SK-N-DZ (cell line): ENCODE measurements around the gene MSL3B.
"Not testable (repeated sequence)": the region's sequence is repeated elsewhere in the genome, so short reads cannot be mapped to it uniquely, and the experiment has no call there.

Experiments used
- DNase-seq: peaks from one replicate; pipeline ENCODE4 v3.0.0-alpha.2; 2015; ENCODE audit warnings: low spot score

Gene MSL3B

GRCh38 chr2:233867993-233868532 lies at the start of gene MSL3B:
Gene MSL3B (minus strand): TSS chr2:233868386.
- no peak for DNase-seq

GRCh38 chr2:233917116-233917515 lies 48.9 kb upstream of the MSL3B start, which contains the start of gene TRPM8:
Gene TRPM8 (plus strand): TSS chr2:233917373. CDS start chr2:233926538, 9,165 bp downstream.
- no peak for DNase-seq

GRCh38 chr2:233915128-233915527 lies 46.9 kb upstream of the MSL3B start:
- DNase-seq: no peak

- DNase-seq: no peak
These were observed 44.7 kb upstream of the MSL3B start for GRCh38 chr2:233912691-233913423.

GRCh38 chr2:233907627-233908026 lies 39.4 kb upstream of the MSL3B start:
- no peak for DNase-seq

GRCh38 chr2:233905945-233906344 lies 37.8 kb upstream of the MSL3B start:
- no peak for DNase-seq

GRCh38 chr2:233901884-233902283 lies 33.7 kb upstream of the MSL3B start:
- no peak for DNase-seq

GRCh38 chr2:233901367-233901766 lies 33.2 kb upstream of the MSL3B start:
- DNase-seq: no peak

- DNase-seq: not testable (repeated sequence)
These were observed 28.1 kb upstream of the MSL3B start for GRCh38 chr2:233896253-233896652.

- no peak for DNase-seq
These were observed 24.6 kb upstream of the MSL3B start for GRCh38 chr2:233892793-233893192.

GRCh38 chr2:233882353-233882752 lies 14.2 kb upstream of the MSL3B start:
- DNase-seq: no peak

GRCh38 chr2:233872125-233872524 lies 3.9 kb upstream of the MSL3B start:
- DNase-seq: not testable (repeated sequence)

GRCh38 chr2:233871432-233871831 lies 3.2 kb upstream of the MSL3B start:
- DNase-seq: no peak

GRCh38 chr2:233866479-233866878 lies 1.7 kb downstream of the MSL3B start:
- no peak for DNase-seq

GRCh38 chr2:233865838-233866237 lies 2.3 kb downstream of the MSL3B start:
- no peak for DNase-seq

GRCh38 chr2:233862261-233862768 lies 5.9 kb downstream of the MSL3B start:
- DNase-seq: no peak

GRCh38 chr2:233858331-233858730 lies 9.9 kb downstream of the MSL3B start:
- no peak for DNase-seq

- no peak for DNase-seq
These were observed 10.6 kb downstream of the MSL3B start for GRCh38 chr2:233857511-233858141.

GRCh38 chr2:233856184-233856583 lies 12.0 kb downstream of the MSL3B start:
- no peak for DNase-seq

GRCh38 chr2:233855345-233855744 lies 12.8 kb downstream of the MSL3B start:
- no peak for DNase-seq

- DNase-seq: peak; percentile 94
These were observed 13.8 kb downstream of the MSL3B start, which contains the start of gene HJURP for GRCh38 chr2:233854241-233854981. Gene HJURP (minus strand): TSS chr2:233854535. CDS start chr2:233854500, 35 bp downstream.

GRCh38 chr2:233853883-233854240 lies 14.3 kb downstream of the MSL3B start:
- DNase-seq: no peak
